H9 (cell line): ENCODE measurements around the gene NSG1. TPM values are rescaled to one million over a fixed set of nuclear protein-coding genes. Genes with fewer than 3 reads are reported as not detected.

Experiments used
- DNase-seq: peaks from one replicate; pipeline ENCODE4 v3.0.0-alpha.2; 2017
- H2AFZ ChIP-seq: one replicate; pipeline ENCODE4 v1.6.1; 2013; ENCODE audit warnings: mild to moderate bottlenecking, low read length, control low read depth, moderate library complexity
- H2AK5ac ChIP-seq: 2 replicates; pipeline ENCODE4 v1.6.1; 2013; ENCODE audit warnings: low read length, control low read depth, mixed read lengths; ENCODE audit not compliant: insufficient read length
- H2BK120ac ChIP-seq: one replicate; pipeline ENCODE4 v1.6.1; 2013; ENCODE audit warnings: low read depth, mild to moderate bottlenecking, low read length, control low read depth, inconsistent platforms; ENCODE audit not compliant: poor library complexity, severe bottlenecking
- H2BK12ac ChIP-seq: 2 replicates; pipeline ENCODE4 v1.6.1; 2013; ENCODE audit warnings: low read length, control low read depth, mixed read lengths, low read depth; ENCODE audit not compliant: insufficient read length
- H2BK15ac ChIP-seq: 2 replicates; pipeline ENCODE4 v1.6.1; 2013; ENCODE audit warnings: low read depth, low read length, control low read depth
- H2BK20ac ChIP-seq: one replicate; pipeline ENCODE4 v1.6.1; 2013; ENCODE audit warnings: low read depth, mild to moderate bottlenecking, low read length, control low read depth, inconsistent platforms; ENCODE audit not compliant: poor library complexity, severe bottlenecking
- H2BK5ac ChIP-seq: 2 replicates; pipeline ENCODE4 v1.6.1; 2013; ENCODE audit warnings: low read length, control low read depth, mixed read lengths; ENCODE audit not compliant: insufficient read length
- H3K14ac ChIP-seq: 2 replicates; pipeline ENCODE4 v1.6.1; 2013; ENCODE audit warnings: low read length, control low read depth; ENCODE audit not compliant: insufficient read depth
- H3K18ac ChIP-seq: 2 replicates; pipeline ENCODE4 v1.6.1; 2013; ENCODE audit warnings: low read depth, mild to moderate bottlenecking, mixed read lengths, low read length, control low read depth; ENCODE audit not compliant: insufficient read length
- H3K23ac ChIP-seq: 2 replicates; pipeline ENCODE4 v1.6.1; 2013; ENCODE audit warnings: low read length, control low read depth, mixed read lengths, low read depth; ENCODE audit not compliant: insufficient read length
- H3K23me2 ChIP-seq: 2 replicates; pipeline ENCODE4 v1.6.1; 2013; ENCODE audit warnings: low read depth, mild to moderate bottlenecking, mixed read lengths, low read length, control low read depth; ENCODE audit not compliant: insufficient read length, poor library complexity, severe bottlenecking
- H3K27ac ChIP-seq: 2 replicates; pipeline ENCODE4 v1.5.1; 2013; ENCODE audit warnings: low read length, control low read depth, mixed read lengths, low read depth; ENCODE audit not compliant: insufficient read length
- H3K27me3 ChIP-seq: 2 replicates; pipeline ENCODE4 v1.6.1; 2013; ENCODE audit warnings: low read length, control low read depth, inconsistent platforms; ENCODE audit not compliant: insufficient read depth
- H3K4ac ChIP-seq: 2 replicates; pipeline ENCODE4 v1.6.1; 2013; ENCODE audit warnings: low read depth, mild to moderate bottlenecking, control low read depth, inconsistent platforms, low read length, moderate library complexity
- H3K4me1 ChIP-seq: 2 replicates; pipeline ENCODE4 v1.6.1; 2013; ENCODE audit warnings: low read length, control low read depth, inconsistent platforms; ENCODE audit not compliant: insufficient read depth
- H3K4me2 ChIP-seq: 2 replicates; pipeline ENCODE4 v1.6.1; 2013; ENCODE audit warnings: low read length, control low read depth, mixed read lengths; ENCODE audit not compliant: insufficient read length, insufficient read depth
- H3K56ac ChIP-seq: 2 replicates; pipeline ENCODE4 v1.6.1; 2013; ENCODE audit warnings: low read depth, mild to moderate bottlenecking, mixed read lengths, low read length, control low read depth; ENCODE audit not compliant: insufficient read length
- H3K79me1 ChIP-seq: 2 replicates; pipeline ENCODE4 v1.6.1; 2013; ENCODE audit warnings: low read depth, mild to moderate bottlenecking, moderate library complexity, low read length, control low read depth, inconsistent platforms; ENCODE audit not compliant: insufficient read depth, poor library complexity, severe bottlenecking
- H3K79me2 ChIP-seq: 2 replicates; pipeline ENCODE4 v1.6.1; 2013; ENCODE audit warnings: low read length, control low read depth, inconsistent platforms; ENCODE audit not compliant: insufficient read depth
- H3K9ac ChIP-seq: 2 replicates; pipeline ENCODE4 v1.6.1; 2013; ENCODE audit warnings: low read length, control low read depth, mixed read lengths; ENCODE audit not compliant: insufficient read length; ENCODE audit errors: extremely low read depth
- H3K9me3 ChIP-seq: one replicate; pipeline ENCODE4 v1.6.1; 2013; ENCODE audit warnings: low read depth, low read length, inconsistent platforms; ENCODE audit not compliant: control insufficient read depth
- H3T11ph ChIP-seq: one replicate; pipeline ENCODE4 v1.6.1; 2013; ENCODE audit warnings: mild to moderate bottlenecking, low read length, control low read depth, inconsistent platforms
- H4K20me1 ChIP-seq: one replicate; pipeline ENCODE4 v1.6.1; 2013; ENCODE audit not compliant: control insufficient read depth, insufficient read length, insufficient read depth
- H4K5ac ChIP-seq: 2 replicates; pipeline ENCODE4 v1.6.1; 2013; ENCODE audit warnings: low read depth, mild to moderate bottlenecking, mixed read lengths, low read length, control low read depth; ENCODE audit not compliant: insufficient read length
- H4K8ac ChIP-seq: replicated peaks from 2 replicates; pipeline ENCODE4 v1.6.1; 2013; ENCODE audit warnings: low read length, control low read depth, mixed read lengths, low read depth; ENCODE audit not compliant: insufficient read length
- H4K91ac ChIP-seq: 2 replicates; pipeline ENCODE4 v1.6.1; 2013; ENCODE audit warnings: low read depth, mild to moderate bottlenecking, moderate library complexity, mixed read lengths, low read length, control low read depth; ENCODE audit not compliant: insufficient read length
- H3K27ac Mint-ChIP-seq, 3 experiments: 2 replicates in 2 of 3; 3 replicates in 1 of 3; pipeline ENCODE4 v1.8.0; 2020 to 2021; ENCODE audit warnings: mixed read lengths in 3 of 3, mild to moderate bottlenecking in 1 of 3, moderate library complexity in 1 of 3
- H3K27me3 Mint-ChIP-seq: 2 replicates; pipeline ENCODE4 v1.8.0; 2021; ENCODE audit warnings: low read depth, mild to moderate bottlenecking, moderate library complexity, mixed read lengths
- H3K36me3 Mint-ChIP-seq, 3 experiments: 2 replicates in 2 of 3; 3 replicates in 1 of 3; pipeline ENCODE4 v1.8.0; 2020 to 2021; ENCODE audit warnings: low read depth in 3 of 3, mixed read lengths in 3 of 3; ENCODE audit not compliant: insufficient read depth in 1 of 3
- H3K4me1 Mint-ChIP-seq, 2 experiments: 2 replicates each; pipeline ENCODE4 v1.8.0; 2020; ENCODE audit warnings: mixed read lengths in 2 of 2
- H3K4me3 Mint-ChIP-seq, 2 experiments: 2 replicates in 1 of 2; 3 replicates in 1 of 2; pipeline ENCODE4 v1.8.0; 2020 to 2021; ENCODE audit warnings: mild to moderate bottlenecking in 2 of 2, mixed read lengths in 2 of 2, moderate library complexity in 1 of 2
- H3K9me3 Mint-ChIP-seq, 2 experiments: 2 replicates in 1 of 2; 3 replicates in 1 of 2; pipeline ENCODE4 v1.8.0; 2020; ENCODE audit warnings: mild to moderate bottlenecking in 2 of 2, mixed read lengths in 2 of 2, moderate library complexity in 1 of 2
- WGBS: extraction: QIAGEN DNeasy Blood & Tissue Kit; methylation state at CpG from one replicate; pipeline ENCODE4 v1.1.7; 2013; ENCODE audit warnings: missing lambda C conversion rate, low lambda C conversion rate, mixed read lengths; ENCODE audit not compliant: insufficient read length; ENCODE audit errors: extremely low coverage; 5-methylcytosine and 5-hydroxymethylcytosine counted together
- total RNA-seq: library from RNA; stranded (reverse); gene quantifications from 2 replicates; pipeline ENCODE4 v1.2.1, GENCODE V29; 2021
- TF ChIP-seq, protein P1 (sequence below): fragments of 200-600 bp; sonication (generic); conservative IDR thresholded peaks from 3 replicates; pipeline ENCODE4 v1.8.0; 2021; ENCODE audit warnings: antibody characterized with exemption, mild to moderate bottlenecking

The NSG1 gene
- total RNA-seq, 1 experiment from 2014 or later: 9.3 TPM

DNA sequence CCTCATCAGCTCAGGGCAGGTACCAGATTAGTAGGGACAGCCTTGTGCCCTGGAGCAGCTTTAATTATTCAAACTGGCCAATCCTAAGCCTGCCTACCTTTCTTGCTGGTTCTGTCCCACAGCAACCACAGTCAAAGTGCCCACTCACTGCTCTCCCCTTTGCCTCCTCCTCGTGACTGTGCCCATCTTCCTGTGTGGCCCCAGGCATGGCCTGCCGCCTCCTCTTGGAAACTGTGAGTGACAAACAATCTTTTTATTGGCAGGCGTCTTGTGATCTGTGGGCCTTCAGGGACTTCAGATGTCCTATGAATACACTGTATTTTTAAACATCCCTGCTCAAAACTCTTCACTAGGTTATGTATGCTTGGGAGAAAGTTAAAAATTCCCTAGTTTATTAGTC, 22.8 kb upstream of the NSG1 start:
- no peak overlapping the region for H2AFZ ChIP-seq
- no peak overlapping the region for H2BK15ac ChIP-seq
- peak overlapping the region in 1 of 3 experiments; percentile 75; a peak in 1 of 7 replicates for H3K27ac Mint-ChIP-seq

More for the DNA sequence above, 22.8 kb upstream of the NSG1 start:
- Histone ChIP-seq H3K18ac (no peak overlapping the region), H4K91ac (no peak overlapping the region), H4K5ac (no peak overlapping the region), H2AK5ac (no peak overlapping the region), H4K8ac (no peak overlapping the region), H3T11ph (no peak overlapping the region), H3K4me2 (no peak overlapping the region), H3K79me2 (no peaks in the 10 kb centered on the region), H3K27ac (no peak overlapping the region), H2BK5ac (no peak overlapping the region), H2BK12ac (no peak overlapping the region), H2BK20ac (no peak overlapping the region), H3K14ac (no peak overlapping the region), H3K79me1 (no peaks in the 10 kb centered on the region), H4K20me1 (no peaks in the 10 kb centered on the region), H3K27me3 (no peaks in the 10 kb centered on the region), H3K4me1 (no peaks in the 10 kb centered on the region), H3K23me2 (no peaks in the 10 kb centered on the region), H3K23ac (no peak overlapping the region), H2BK120ac (no peak overlapping the region), H3K9me3 (no peaks in the 10 kb centered on the region), H3K9ac (no peak overlapping the region), H3K4ac (no peak overlapping the region), H3K56ac (no peak overlapping the region)
- Mint-ChIP-seq H3K4me1 (peaks cover 14 to 16% of the 10 kb centered on the region in 2 experiments), H3K27me3 (peaks cover 20% of the 10 kb centered on the region), H3K4me3 (no peak overlapping the region), H3K36me3 (peaks cover 2 to 7% (median 2%) of the 10 kb centered on the region in 3 experiments; a peak in 4 of 7 replicates), H3K9me3 (peaks cover 2 to 12% of the 10 kb centered on the region in 2 experiments; a peak in 2 of 5 replicates)
- no CpG with 5 or more reads among the region's 3 CpGs for WGBS
- no peak for DNase-seq
- TF ChIP-seq, protein P1, sequence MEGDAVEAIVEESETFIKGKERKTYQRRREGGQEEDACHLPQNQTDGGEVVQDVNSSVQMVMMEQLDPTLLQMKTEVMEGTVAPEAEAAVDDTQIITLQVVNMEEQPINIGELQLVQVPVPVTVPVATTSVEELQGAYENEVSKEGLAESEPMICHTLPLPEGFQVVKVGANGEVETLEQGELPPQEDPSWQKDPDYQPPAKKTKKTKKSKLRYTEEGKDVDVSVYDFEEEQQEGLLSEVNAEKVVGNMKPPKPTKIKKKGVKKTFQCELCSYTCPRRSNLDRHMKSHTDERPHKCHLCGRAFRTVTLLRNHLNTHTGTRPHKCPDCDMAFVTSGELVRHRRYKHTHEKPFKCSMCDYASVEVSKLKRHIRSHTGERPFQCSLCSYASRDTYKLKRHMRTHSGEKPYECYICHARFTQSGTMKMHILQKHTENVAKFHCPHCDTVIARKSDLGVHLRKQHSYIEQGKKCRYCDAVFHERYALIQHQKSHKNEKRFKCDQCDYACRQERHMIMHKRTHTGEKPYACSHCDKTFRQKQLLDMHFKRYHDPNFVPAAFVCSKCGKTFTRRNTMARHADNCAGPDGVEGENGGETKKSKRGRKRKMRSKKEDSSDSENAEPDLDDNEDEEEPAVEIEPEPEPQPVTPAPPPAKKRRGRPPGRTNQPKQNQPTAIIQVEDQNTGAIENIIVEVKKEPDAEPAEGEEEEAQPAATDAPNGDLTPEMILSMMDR: no peak
